Measurements from ENCODE around the gene FXYD4. TPM values are rescaled to one million over a fixed set of nuclear protein-coding genes. Genes with fewer than 3 reads are reported as not detected.

The FXYD4 gene
- polyA plus RNA-seq, 1 experiment = not detected

- POLR2A ChIA-PET = interaction anchor here (1.1 kb wide), 1 partner anchor 10 kb away, joined by 4 read pairs; no protein-coding TSS in a partner anchor
- Histone ChIP-seq H3K36me3 (ENCODE audit: control insufficient read depth, insufficient read depth, low read length) (peaks cover 2% of the 10 kb centered on the region), H3K4me3 (ENCODE audit: low read depth, low read length) (no peak overlapping the region), H3K27me3 (ENCODE audit: control insufficient read depth, insufficient read depth, low read length) (no peaks in the 10 kb centered on the region)
- CTCF ChIA-PET = interaction anchor here (1.1 to 1.9 kb wide), 2 partner anchors 62 to 197 kb away, joined by 3 to 5 read pairs; no protein-coding TSS in a partner anchor
- no peak for TF ChIP-seq CTCF (IDR thresholded peaks at IDR 0.05; ENCODE audit: insufficient read depth, low read depth, low read length)
- DNase-seq (ENCODE audit: low read depth) = no peak
Observed at GRCh38 chr10:43399320-43400310, 28.2 kb downstream of the FXYD4 start.

- no peaks in the 10 kb centered on the region for H3K27me3 ChIP-seq (ENCODE audit: control insufficient read depth, insufficient read depth, low read length)
- no peak for DNase-seq (ENCODE audit: low read depth)
- CTCF ChIA-PET = no interaction called here
- no peak overlapping the region for H3K4me3 ChIP-seq (ENCODE audit: low read depth, low read length)
- POLR2A ChIA-PET = no interaction called here
- peaks cover 2% of the 10 kb centered on the region; the same call in 1 of the 2 replicates for H3K36me3 ChIP-seq (ENCODE audit: control insufficient read depth, insufficient read depth, low read length)
- TF ChIP-seq CTCF (IDR thresholded peaks at IDR 0.05; ENCODE audit: insufficient read depth, low read depth, low read length) = no peak
Observed at GRCh38 chr10:43401627-43402026, 30.2 kb downstream of the FXYD4 start.

GRCh38 chr10:43402176-43402575 lies 30.7 kb downstream of the FXYD4 start:
- TF ChIP-seq CTCF (IDR thresholded peaks at IDR 0.05; ENCODE audit: insufficient read depth, low read depth, low read length) = no peak
- POLR2A ChIA-PET = no interaction called here
- CTCF ChIA-PET = no interaction called here
- no peak for DNase-seq (ENCODE audit: low read depth)
- Histone ChIP-seq H3K27me3 (ENCODE audit: control insufficient read depth, insufficient read depth, low read length) (no peaks in the 10 kb centered on the region), H3K4me3 (ENCODE audit: low read depth, low read length) (no peak overlapping the region), H3K36me3 (ENCODE audit: control insufficient read depth, insufficient read depth, low read length) (peaks cover 2% of the 10 kb centered on the region; the same call in 1 of the 2 replicates)

GRCh38 chr10:43402880-43403452 lies 31.5 kb downstream of the FXYD4 start:
- no peak for DNase-seq (ENCODE audit: low read depth)
- ChIA-PET POLR2A (no interaction called here), CTCF (no interaction called here)
- Histone ChIP-seq H3K4me3 (ENCODE audit: low read depth, low read length) (no peak overlapping the region), H3K36me3 (ENCODE audit: control insufficient read depth, insufficient read depth, low read length) (peaks cover 2% of the 10 kb centered on the region; the same call in 1 of the 2 replicates), H3K27me3 (ENCODE audit: control insufficient read depth, insufficient read depth, low read length) (no peaks in the 10 kb centered on the region)
- no peak for TF ChIP-seq CTCF (IDR thresholded peaks at IDR 0.05; ENCODE audit: insufficient read depth, low read depth, low read length)
